HEK293 (cell line): Measurements from ENCODE around the gene ARSJ.
A peak's percentile ranks its signal among the peaks of the same experiment; 100 is the strongest.

Experiments used
- FEZF1 ChIP-seq: fragments of 450-650 bp; formaldehyde crosslinking; IDR thresholded peaks from 2 replicates; pipeline ENCODE4 v1.5.1; 2016; ENCODE audit warnings: missing biosample characterization, missing genetic modification characterization
- HOXD13 ChIP-seq: sonication (generic); formaldehyde crosslinking; IDR thresholded peaks from 2 replicates; pipeline ENCODE4 v1.8.0; 2022; ENCODE audit warnings: missing genetic modification reagents, borderline replicate concordance
- KLF10 ChIP-seq: fragments of 450-650 bp; IDR thresholded peaks from 2 replicates; pipeline ENCODE4 v1.5.1; 2018; ENCODE audit warnings: missing biosample characterization, mild to moderate bottlenecking, missing genetic modification characterization
- KLF16 ChIP-seq: fragments of 450-650 bp; formaldehyde crosslinking; IDR thresholded peaks from 2 replicates; pipeline ENCODE4 v1.5.1; 2017; ENCODE audit warnings: missing biosample characterization, missing genetic modification characterization
- KLF8 ChIP-seq: fragments of 450-650 bp; formaldehyde crosslinking; IDR thresholded peaks from 2 replicates; pipeline ENCODE4 v1.5.1; 2016; ENCODE audit warnings: missing biosample characterization, missing genetic modification characterization
- OSR2 ChIP-seq: fragments of 450-650 bp; formaldehyde crosslinking; IDR thresholded peaks from 2 replicates; pipeline ENCODE4 v1.5.1; 2016; ENCODE audit warnings: missing biosample characterization, missing genetic modification characterization
- PRDM1 ChIP-seq: fragments of 450-650 bp; formaldehyde crosslinking; IDR thresholded peaks from 2 replicates; pipeline ENCODE4; 2016; ENCODE audit warnings: missing biosample characterization, missing genetic modification characterization
- REPIN1 ChIP-seq: fragments of 450-650 bp; formaldehyde crosslinking; IDR thresholded peaks from 2 replicates; pipeline ENCODE4 v1.5.1; 2017; ENCODE audit warnings: missing biosample characterization, missing genetic modification characterization, low read depth
- SALL2 ChIP-seq: fragments of 450-650 bp; formaldehyde crosslinking; IDR thresholded peaks from 2 replicates; pipeline ENCODE4 v1.5.0; 2017; ENCODE audit warnings: missing biosample characterization, mild to moderate bottlenecking, missing genetic modification characterization, borderline replicate concordance
- TRIM28 ChIP-seq: IDR thresholded peaks from 2 replicates; pipeline ENCODE4 v1.6.1; 2011; ENCODE audit warnings: low read length, control low read depth, borderline replicate concordance
- ZBTB17 ChIP-seq: fragments of 450-650 bp; formaldehyde crosslinking; IDR thresholded peaks from 2 replicates; pipeline ENCODE4 v1.5.1; 2016; ENCODE audit warnings: missing biosample characterization, missing genetic modification characterization
- ZBTB48 ChIP-seq: fragments of 450-650 bp; formaldehyde crosslinking; IDR thresholded peaks from 2 replicates; pipeline ENCODE4 v1.5.1; 2016; ENCODE audit warnings: missing biosample characterization, missing genetic modification characterization
- ZBTB7A ChIP-seq: fragments of 450-650 bp; formaldehyde crosslinking; IDR thresholded peaks from 2 replicates; pipeline ENCODE4 v1.5.1; 2016; ENCODE audit warnings: low read depth, missing biosample characterization, missing genetic modification characterization
- ZEB2 ChIP-seq: fragments of 450-650 bp; formaldehyde crosslinking; IDR thresholded peaks from 2 replicates; pipeline ENCODE4 v1.5.1; 2016; ENCODE audit warnings: missing biosample characterization, missing genetic modification characterization
- ZFP37 ChIP-seq: fragments of 450-650 bp; formaldehyde crosslinking; IDR thresholded peaks from 2 replicates; pipeline ENCODE4 v1.5.1; 2016; ENCODE audit warnings: missing biosample characterization, missing genetic modification characterization
- ZNF175 ChIP-seq: fragments of 450-650 bp; formaldehyde crosslinking; IDR thresholded peaks from 2 replicates; pipeline ENCODE4 v1.5.1; 2016; ENCODE audit warnings: missing biosample characterization, missing genetic modification characterization
- ZNF184 ChIP-seq: fragments of 450-650 bp; IDR thresholded peaks from 2 replicates; pipeline ENCODE4 v1.5.1; 2018; ENCODE audit warnings: missing biosample characterization, mild to moderate bottlenecking, missing genetic modification characterization
- ZNF223 ChIP-seq: fragments of 450-650 bp; formaldehyde crosslinking; IDR thresholded peaks from 2 replicates; pipeline ENCODE4 v1.5.1; 2016; ENCODE audit warnings: missing biosample characterization, missing genetic modification characterization
- ZNF274 ChIP-seq, 2 experiments: fragments of 200-500 bp in 1 of 2; fragments of 450-650 bp in 1 of 2; sonication (Bioruptor generic) in 1 of 2; formaldehyde crosslinking in 1 of 2; IDR thresholded peaks; 2 replicates each; pipeline versions ENCODE4 v1.5.1 to v1.6.1; 2014 to 2016; ENCODE audit warnings: borderline replicate concordance in 1 of 2, inconsistent platforms in 1 of 2, low read length in 1 of 2, missing biosample characterization in 1 of 2, missing genetic modification characterization in 1 of 2
- ZNF473 ChIP-seq: fragments of 450-650 bp; formaldehyde crosslinking; IDR thresholded peaks from 2 replicates; pipeline ENCODE4 v1.5.1; 2017; ENCODE audit warnings: missing biosample characterization, missing genetic modification characterization
- ZNF48 ChIP-seq: fragments of 450-650 bp; formaldehyde crosslinking; IDR thresholded peaks from 2 replicates; pipeline ENCODE4 v1.5.1; 2016; ENCODE audit warnings: missing biosample characterization, missing genetic modification characterization
- ZNF501 ChIP-seq: fragments of 450-650 bp; formaldehyde crosslinking; IDR thresholded peaks from 2 replicates; pipeline ENCODE4 v1.5.1; 2016; ENCODE audit warnings: missing biosample characterization, missing genetic modification characterization
- ZNF521 ChIP-seq: fragments of 450-650 bp; formaldehyde crosslinking; IDR thresholded peaks from 2 replicates; pipeline ENCODE4 v1.5.1; 2017; ENCODE audit warnings: missing biosample characterization, mild to moderate bottlenecking, missing genetic modification characterization
- ZNF549 ChIP-seq: fragments of 450-650 bp; IDR thresholded peaks from 2 replicates; pipeline ENCODE4 v1.5.1; 2018; ENCODE audit warnings: missing biosample characterization, missing genetic modification characterization, mild to moderate bottlenecking, inconsistent platforms, moderate library complexity
- ZNF571 ChIP-seq: fragments of 450-650 bp; formaldehyde crosslinking; IDR thresholded peaks from 2 replicates; pipeline ENCODE4 v1.5.0; 2017; ENCODE audit warnings: missing biosample characterization, missing genetic modification characterization
- ZNF610 ChIP-seq: fragments of 450-650 bp; formaldehyde crosslinking; IDR thresholded peaks from 2 replicates; pipeline ENCODE4 v1.5.1; 2016; ENCODE audit warnings: missing biosample characterization, missing genetic modification characterization, borderline replicate concordance
- ZNF654 ChIP-seq: fragments of 450-650 bp; formaldehyde crosslinking; IDR thresholded peaks from 2 replicates; pipeline ENCODE4 v1.5.1; 2016; ENCODE audit warnings: low read depth, missing biosample characterization, missing genetic modification characterization
- ZNF707 ChIP-seq: fragments of 450-650 bp; formaldehyde crosslinking; IDR thresholded peaks from 2 replicates; pipeline ENCODE4 v1.5.1; 2016; ENCODE audit warnings: missing biosample characterization, missing genetic modification characterization
- ZNF76 ChIP-seq: fragments of 450-650 bp; formaldehyde crosslinking; IDR thresholded peaks from 2 replicates; pipeline ENCODE4; 2016; ENCODE audit warnings: low read depth, missing biosample characterization, missing genetic modification characterization, borderline replicate concordance
- ZNF830 ChIP-seq: fragments of 450-650 bp; IDR thresholded peaks from 2 replicates; pipeline ENCODE4 v1.5.0; 2018; ENCODE audit warnings: missing biosample characterization, missing genetic modification characterization, low read depth, mild to moderate bottlenecking, moderate library complexity
- TF ChIP-seq, protein P1 (sequence below): fragments of 450-650 bp; formaldehyde crosslinking; IDR thresholded peaks from 2 replicates; pipeline ENCODE4 v1.5.1; 2017; ENCODE audit warnings: missing biosample characterization, missing genetic modification characterization
- TF ChIP-seq, protein P2 (sequence below): fragments of 450-650 bp; formaldehyde crosslinking; optimal IDR thresholded peaks from 2 replicates; pipeline ENCODE3; 2016; ENCODE audit warnings: missing biosample characterization, mild to moderate bottlenecking, missing genetic modification characterization
- TF ChIP-seq, protein P3 (sequence below): fragments of 450-650 bp; formaldehyde crosslinking; IDR thresholded peaks from 2 replicates; pipeline ENCODE4 v1.5.1; 2017; ENCODE audit warnings: missing biosample characterization, mild to moderate bottlenecking, missing genetic modification characterization, moderate library complexity
- TF ChIP-seq, protein P4 (sequence below): fragments of 450-650 bp; IDR thresholded peaks from 2 replicates; pipeline ENCODE4 v1.5.1; 2018; ENCODE audit warnings: missing biosample characterization, mild to moderate bottlenecking, missing genetic modification characterization

Gene ARSJ

DNA sequence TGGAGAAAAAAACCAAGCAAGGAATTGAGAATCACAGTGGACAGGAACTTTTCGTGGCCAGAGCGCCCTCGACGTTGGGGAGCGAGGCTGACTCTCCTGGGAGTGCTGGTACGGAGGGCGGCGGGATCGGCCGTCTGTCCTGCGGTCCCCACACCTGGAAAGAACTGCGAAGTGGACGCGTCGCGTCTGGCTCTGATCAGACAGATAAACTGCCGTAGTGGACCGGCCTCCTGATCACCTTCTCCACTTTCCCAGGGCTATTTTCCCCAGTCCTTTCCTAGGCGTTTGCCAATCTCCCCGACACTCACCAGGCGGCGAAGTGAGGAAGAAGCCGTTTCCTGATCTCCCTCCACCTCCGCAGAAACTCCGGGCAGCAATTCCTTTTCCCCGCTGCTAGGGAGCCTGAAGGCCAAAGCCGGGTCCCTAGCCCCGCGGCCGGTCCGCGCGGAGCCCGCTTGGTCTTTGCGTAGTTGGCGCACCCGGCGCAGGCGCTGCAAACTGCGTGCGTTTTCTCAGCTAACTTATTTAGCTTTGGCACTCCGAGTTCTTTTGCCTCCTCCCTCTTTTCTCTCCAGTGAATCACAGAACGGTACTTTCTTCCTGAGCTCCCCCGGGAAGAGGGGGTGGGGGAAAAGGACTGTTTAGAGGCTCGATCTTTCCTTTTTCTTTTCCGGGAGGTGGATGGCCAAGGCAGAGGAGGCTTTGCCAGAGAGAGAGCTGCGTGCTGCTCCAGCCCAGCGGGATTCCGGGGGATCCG is at the start of gene ARSJ (continued):
- peak; percentile 32; the same call in 1 of the 2 replicates for TF ChIP-seq ZBTB17 (tag by site-specific recombination)
- no peak for TF ChIP-seq ZNF48 (tag by site-specific recombination)
- no peak for TF ChIP-seq KLF16 (tag by site-specific recombination)
- 0 out of 2 replicates have a peak, but pooled peaks have one; percentile 17 for TF ChIP-seq ZNF501
- TF ChIP-seq KLF8 (tag by site-specific recombination) = no peak
- no peak for TF ChIP-seq ZNF830
- no peak for TF ChIP-seq ZBTB7A
- TF ChIP-seq, protein P1, sequence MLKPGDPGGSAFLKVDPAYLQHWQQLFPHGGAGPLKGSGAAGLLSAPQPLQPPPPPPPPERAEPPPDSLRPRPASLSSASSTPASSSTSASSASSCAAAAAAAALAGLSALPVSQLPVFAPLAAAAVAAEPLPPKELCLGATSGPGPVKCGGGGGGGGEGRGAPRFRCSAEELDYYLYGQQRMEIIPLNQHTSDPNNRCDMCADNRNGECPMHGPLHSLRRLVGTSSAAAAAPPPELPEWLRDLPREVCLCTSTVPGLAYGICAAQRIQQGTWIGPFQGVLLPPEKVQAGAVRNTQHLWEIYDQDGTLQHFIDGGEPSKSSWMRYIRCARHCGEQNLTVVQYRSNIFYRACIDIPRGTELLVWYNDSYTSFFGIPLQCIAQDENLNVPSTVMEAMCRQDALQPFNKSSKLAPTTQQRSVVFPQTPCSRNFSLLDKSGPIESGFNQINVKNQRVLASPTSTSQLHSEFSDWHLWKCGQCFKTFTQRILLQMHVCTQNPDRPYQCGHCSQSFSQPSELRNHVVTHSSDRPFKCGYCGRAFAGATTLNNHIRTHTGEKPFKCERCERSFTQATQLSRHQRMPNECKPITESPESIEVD (tag by site-specific recombination) = no peak
- TF ChIP-seq ZBTB48 (tag by site-specific recombination) = peak; percentile 78
- no peak for TF ChIP-seq KLF10 (tag by site-specific recombination)
- TF ChIP-seq FEZF1 (tag by site-specific recombination) = no peak
- TF ChIP-seq OSR2 = no peak
- TF ChIP-seq ZNF223 (tag by site-specific recombination) = no peak
- TF ChIP-seq ZNF549 (tag by site-specific recombination) = no peak
- TF ChIP-seq, protein P2, sequence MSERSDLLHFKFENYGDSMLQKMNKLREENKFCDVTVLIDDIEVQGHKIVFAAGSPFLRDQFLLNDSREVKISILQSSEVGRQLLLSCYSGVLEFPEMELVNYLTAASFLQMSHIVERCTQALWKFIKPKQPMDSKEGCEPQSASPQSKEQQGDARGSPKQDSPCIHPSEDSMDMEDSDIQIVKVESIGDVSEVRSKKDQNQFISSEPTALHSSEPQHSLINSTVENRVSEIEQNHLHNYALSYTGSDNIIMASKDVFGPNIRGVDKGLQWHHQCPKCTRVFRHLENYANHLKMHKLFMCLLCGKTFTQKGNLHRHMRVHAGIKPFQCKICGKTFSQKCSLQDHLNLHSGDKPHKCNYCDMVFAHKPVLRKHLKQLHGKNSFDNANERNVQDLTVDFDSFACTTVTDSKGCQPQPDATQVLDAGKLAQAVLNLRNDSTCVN (tag by site-specific recombination) = peak; percentile 27
- no peak for TF ChIP-seq ZNF274 (IDR thresholded peaks at IDR 0.05; ENCODE audit: low read length)
- no peak for TF ChIP-seq ZNF274 (tag by site-specific recombination; IDR thresholded peaks at IDR 0.05; ENCODE audit: borderline replicate concordance)
- peak; percentile 53; the same call in 1 of the 2 replicates for TF ChIP-seq PRDM1 (tag by site-specific recombination)
- TF ChIP-seq ZNF184 (tag by site-specific recombination) = no peak
- no peak for TF ChIP-seq ZNF76 (tag by site-specific recombination)
- TF ChIP-seq TRIM28 = no peak
- TF ChIP-seq HOXD13 (CRISPR knock-in tag) = no peak
- no peak for TF ChIP-seq ZNF175 (tag by site-specific recombination)
- no peak for TF ChIP-seq ZNF707 (tag by site-specific recombination)
- no peak for TF ChIP-seq ZNF654 (tag by site-specific recombination)
- TF ChIP-seq ZFP37 (tag by site-specific recombination) = 0 out of 2 replicates have a peak, but pooled peaks have one; percentile 20
- TF ChIP-seq, protein P3, sequence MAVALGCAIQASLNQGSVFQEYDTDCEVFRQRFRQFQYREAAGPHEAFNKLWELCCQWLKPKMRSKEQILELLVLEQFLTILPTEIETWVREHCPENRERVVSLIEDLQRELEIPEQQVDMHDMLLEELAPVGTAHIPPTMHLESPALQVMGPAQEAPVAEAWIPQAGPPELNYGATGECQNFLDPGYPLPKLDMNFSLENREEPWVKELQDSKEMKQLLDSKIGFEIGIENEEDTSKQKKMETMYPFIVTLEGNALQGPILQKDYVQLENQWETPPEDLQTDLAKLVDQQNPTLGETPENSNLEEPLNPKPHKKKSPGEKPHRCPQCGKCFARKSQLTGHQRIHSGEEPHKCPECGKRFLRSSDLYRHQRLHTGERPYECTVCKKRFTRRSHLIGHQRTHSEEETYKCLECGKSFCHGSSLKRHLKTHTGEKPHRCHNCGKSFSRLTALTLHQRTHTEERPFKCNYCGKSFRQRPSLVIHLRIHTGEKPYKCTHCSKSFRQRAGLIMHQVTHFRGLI = no peak
- no peak for TF ChIP-seq ZNF521 (tag by site-specific recombination)
- no peak for TF ChIP-seq SALL2 (tag by site-specific recombination)
- TF ChIP-seq, protein P4, sequence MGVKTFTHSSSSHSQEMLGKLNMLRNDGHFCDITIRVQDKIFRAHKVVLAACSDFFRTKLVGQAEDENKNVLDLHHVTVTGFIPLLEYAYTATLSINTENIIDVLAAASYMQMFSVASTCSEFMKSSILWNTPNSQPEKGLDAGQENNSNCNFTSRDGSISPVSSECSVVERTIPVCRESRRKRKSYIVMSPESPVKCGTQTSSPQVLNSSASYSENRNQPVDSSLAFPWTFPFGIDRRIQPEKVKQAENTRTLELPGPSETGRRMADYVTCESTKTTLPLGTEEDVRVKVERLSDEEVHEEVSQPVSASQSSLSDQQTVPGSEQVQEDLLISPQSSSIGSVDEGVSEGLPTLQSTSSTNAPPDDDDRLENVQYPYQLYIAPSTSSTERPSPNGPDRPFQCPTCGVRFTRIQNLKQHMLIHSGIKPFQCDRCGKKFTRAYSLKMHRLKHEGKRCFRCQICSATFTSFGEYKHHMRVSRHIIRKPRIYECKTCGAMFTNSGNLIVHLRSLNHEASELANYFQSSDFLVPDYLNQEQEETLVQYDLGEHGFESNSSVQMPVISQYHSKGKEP (tag by site-specific recombination) = no peak
- no peak for TF ChIP-seq ZNF571 (tag by site-specific recombination)
- TF ChIP-seq ZNF610 (tag by site-specific recombination) = no peak
- no peak for TF ChIP-seq REPIN1 (tag by site-specific recombination)
- TF ChIP-seq ZEB2 = peak; percentile 35; the same call in 1 of the 2 replicates
- TF ChIP-seq ZNF473 (tag by site-specific recombination) = no peak
